Endothelial cell of umbilical vein (primary cell): ENCODE results near the gene KIRREL2. TPM values are rescaled to one million over a fixed set of nuclear protein-coding genes. Genes with fewer than 3 reads are reported as not detected.

Source experiments
- BruUV-seq: library from RNA; stranded (reverse); fragments of 400-500 nt; replicated peaks from 2 replicates; lab custom pipeline; 2021; lab: Mats Ljungman, UMichigan
- CTCF ChIA-PET: fragments of 300-600, 350-600 bp; sonication (Branson Sonifier 250); formaldehyde crosslinking; loops from one replicate; lab custom pipeline; 2021; ENCODE audit warnings: antibody characterized with exemption, inconsistent platforms; lab: Charles Lee
- POLR2A ChIA-PET: fragments of 300-600, 350-600 bp; sonication (Branson Sonifier 250); formaldehyde crosslinking; loops from one replicate; lab custom pipeline; 2021; ENCODE audit warnings: antibody characterized with exemption, inconsistent platforms; lab: Charles Lee
- DNase-seq: peaks from one replicate; pipeline ENCODE4 v3.0.0-alpha.2; 2011; ENCODE audit warnings: low read depth, low spot score
- FAIRE-seq: peaks from 2 replicates; lab custom pipeline; 2011; peaks lifted over from hg19 to GRCh38; lab: Jason Lieb, UNC
- H2AFZ ChIP-seq: 2 replicates; pipeline ENCODE4 v1.6.0; 2012; ENCODE audit warnings: low read depth, low read length, control low read depth, inconsistent platforms
- H3K27ac ChIP-seq: 2 replicates; pipeline ENCODE4 v1.5.1; 2011; ENCODE audit warnings: low read depth, mild to moderate bottlenecking, control low read depth, low read length, moderate library complexity; ENCODE audit not compliant: insufficient read depth
- H3K27me3 ChIP-seq, 2 experiments: 2 replicates each; pipeline versions ENCODE4 v1.6.0 to v1.6.1; 2011; ENCODE audit warnings: low read length in 2 of 2, mixed read lengths in 1 of 2; ENCODE audit not compliant: control insufficient read depth in 2 of 2, insufficient read depth in 2 of 2
- H3K36me3 ChIP-seq, 2 experiments: 2 replicates in 1 of 2; 3 replicates in 1 of 2; pipeline ENCODE4 v1.5.1; 2011; ENCODE audit warnings: low read length in 2 of 2, mild to moderate bottlenecking in 1 of 2, moderate library complexity in 1 of 2; ENCODE audit not compliant: control insufficient read depth in 2 of 2, insufficient read depth in 2 of 2; ENCODE audit errors: extremely low read depth in 1 of 2
- H3K4me1 ChIP-seq: 3 replicates; pipeline ENCODE4 v1.5.1; 2011; ENCODE audit warnings: mild to moderate bottlenecking, low read length; ENCODE audit not compliant: control insufficient read depth, insufficient read depth; ENCODE audit errors: extremely low read depth
- H3K4me2 ChIP-seq: 2 replicates; pipeline ENCODE4 v1.6.1; 2011; ENCODE audit warnings: low read length, control low read depth, mixed read lengths; ENCODE audit not compliant: insufficient read depth
- H3K4me3 ChIP-seq, 3 experiments: fragments of 200-600 bp in 1 of 3; sonication (generic), shearing (Covaris generic) in 1 of 3; replicated peaks in 1 of 3; 2 replicates each; pipeline ENCODE4 v1.5.1; 2011 to 2016; ENCODE audit warnings: control low read depth in 3 of 3, low read length in 3 of 3, mild to moderate bottlenecking in 2 of 3, inconsistent platforms in 1 of 3, low read depth in 1 of 3, moderate library complexity in 1 of 3; ENCODE audit not compliant: insufficient read depth in 1 of 3
- H3K79me2 ChIP-seq: 2 replicates; pipeline ENCODE4 v1.6.0; 2012; ENCODE audit warnings: low read length, inconsistent platforms; ENCODE audit not compliant: control insufficient read depth, insufficient read depth
- H3K9ac ChIP-seq: replicated peaks from 2 replicates; pipeline ENCODE3; 2011; ENCODE audit warnings: low read length, control low read depth; ENCODE audit not compliant: insufficient read depth; ENCODE audit errors: extremely low read depth
- H3K9me1 ChIP-seq: replicated peaks from 3 replicates; pipeline ENCODE4 v1.6.0; 2011; ENCODE audit warnings: mild to moderate bottlenecking, low read length; ENCODE audit not compliant: control insufficient read depth, insufficient read depth; ENCODE audit errors: extremely low read depth
- H3K9me3 ChIP-seq: replicated peaks from 2 replicates; pipeline ENCODE4 v1.5.1; 2012; ENCODE audit warnings: low read length, inconsistent platforms; ENCODE audit not compliant: control insufficient read depth, insufficient read depth
- H4K20me1 ChIP-seq: replicated peaks from 2 replicates; pipeline ENCODE3; 2011; ENCODE audit warnings: mild to moderate bottlenecking, low read length; ENCODE audit not compliant: control insufficient read depth, insufficient read depth; ENCODE audit errors: extremely low read depth
- CTCF ChIP-seq, 2 donors: IDR thresholded peaks; 1 replicate in 1 of 2; 2 replicates in 1 of 2; pipeline ENCODE4 v1.5.1; 2011; ENCODE audit warnings: low read length in 2 of 2, mild to moderate bottlenecking in 2 of 2, moderate library complexity in 2 of 2, control low read depth in 1 of 2, inconsistent platforms in 1 of 2, low read depth in 1 of 2; ENCODE audit not compliant: insufficient read depth in 1 of 2; ENCODE audit errors: extremely low read depth in 1 of 2
- EZH2 ChIP-seq: IDR thresholded peaks from 2 replicates; pipeline ENCODE4 v1.6.1; 2012; ENCODE audit warnings: borderline replicate concordance, low read depth, mild to moderate bottlenecking, moderate library complexity, low read length, inconsistent platforms; ENCODE audit not compliant: severe bottlenecking
- FOS ChIP-seq: IDR thresholded peaks from 2 replicates; pipeline ENCODE4 v1.6.1; 2011; ENCODE audit warnings: mild to moderate bottlenecking, low read length, moderate library complexity, borderline replicate concordance; ENCODE audit not compliant: insufficient read depth
- GATA2 ChIP-seq: IDR thresholded peaks from 2 replicates; pipeline ENCODE4 v1.7.0; 2011; ENCODE audit warnings: low read depth, mild to moderate bottlenecking, moderate library complexity, mixed read lengths, low read length; ENCODE audit not compliant: insufficient read length, insufficient read depth
- JUN ChIP-seq: IDR thresholded peaks from 2 replicates; pipeline ENCODE4 v1.6.1; 2011; ENCODE audit warnings: borderline replicate concordance, low read depth; ENCODE audit not compliant: insufficient read length, insufficient read depth
- MAX ChIP-seq: IDR thresholded peaks from 2 replicates; pipeline ENCODE4 v1.6.1; 2011; ENCODE audit not compliant: insufficient read depth, insufficient read length
- MYC ChIP-seq: IDR thresholded peaks from one replicate; pipeline ENCODE4 v1.6.1; 2011; ENCODE audit warnings: mild to moderate bottlenecking, low read depth, low read length
- POLR2A ChIP-seq: IDR thresholded peaks from 2 replicates; pipeline ENCODE4 v1.6.1; 2012; ENCODE audit warnings: low read depth, mild to moderate bottlenecking, control low read depth, low read length
- POLR2AphosphoS5 ChIP-seq: IDR thresholded peaks from 2 replicates; pipeline ENCODE4 v1.6.1; 2012; ENCODE audit warnings: low read depth, mild to moderate bottlenecking, control low read depth, low read length, moderate library complexity; ENCODE audit not compliant: insufficient read depth
- dilution Hi-C: fragments of 300-500 bp; cut with MboI; formaldehyde crosslinking; loops from one replicate; pipeline ENCODE4 v1.15.0; 2019; ENCODE audit warnings: low sequenced_read_pairs; ENCODE audit not compliant: extremely low pct_ligation_motif_present
- intact Hi-C: fragments of 100-400 bp; cut with micrococcal nuclease; formaldehyde crosslinking; loops from one replicate; pipeline ENCODE4 v1.10.0; 2022
- polyA plus RNA-seq, 4 experiments: library from polyadenylated mRNA; depleted of rRNA in 3 of 4; stranded (reverse) in 3 of 4; unstranded in 1 of 4; fragments of >200 nt; gene quantifications; 2 replicates each; pipeline versions ENCODE4 v1.2.1 to v1.2.3, GENCODE V29; 2011 to 2012; ENCODE audit warnings: missing spikeins in 1 of 4
- total RNA-seq: library from RNA; stranded (reverse); gene quantifications from 2 replicates; pipeline ENCODE4 v1.2.3, GENCODE V29; 2021

Gene KIRREL2
- total and polyA plus RNA-seq, 2 donors (not counting 3 experiments of a cell fraction or from before 2014, with no cell fraction given), result not detected

- intact Hi-C loops, result no loop called here
Measured at GRCh38 chr19:35872180-35872579, 15.5 kb downstream of the KIRREL2 start.

More at GRCh38 chr19:35872180-35872579, 15.5 kb downstream of the KIRREL2 start:
- no peaks in the 10 kb centered on the region for H3K9me1 ChIP-seq
- no peaks in the 10 kb centered on the region for H3K79me2 ChIP-seq
- no peak overlapping the region for H2AFZ ChIP-seq
- CTCF ChIA-PET, result no interaction called here
- H3K9me3 ChIP-seq, result no peaks in the 10 kb centered on the region
- H3K36me3 ChIP-seq, result no peaks in the 10 kb centered on the region
- no peak overlapping the region for H3K27ac ChIP-seq
- FAIRE-seq, result no peak
- H3K4me2 ChIP-seq, result no peak overlapping the region
- POLR2A ChIA-PET, result no interaction called here
- no TSS peak for BruUV-seq
- peaks cover 0 to 7% of the 10 kb centered on the region in 2 experiments for H3K27me3 ChIP-seq
- H3K4me3 ChIP-seq, result no peak overlapping the region
- no peak for TF ChIP-seq GATA2
- TF ChIP-seq JUN, result no peak
- TF ChIP-seq POLR2A, result no peak
- TF ChIP-seq MAX, result no peak
- no peak for TF ChIP-seq FOS
- no peak for TF ChIP-seq MYC
- TF ChIP-seq POLR2AphosphoS5, result no peak
- TF ChIP-seq CTCF (IDR thresholded peaks at IDR 0.05; ENCODE audit: extremely low read depth in 1 of 2, insufficient read depth in 1 of 2, low read depth in 1 of 2, low read length in 2 of 2), result no peak
- TF ChIP-seq EZH2, result no peak
- no peak for DNase-seq
- H3K4me1 ChIP-seq, result peaks cover 4% of the 10 kb centered on the region
- dilution Hi-C loops, result no loop called here
- no peak overlapping the region for H3K9ac ChIP-seq
- H4K20me1 ChIP-seq, result no peaks in the 10 kb centered on the region
